ENCODE measurements around the gene C5.
A peak's percentile ranks its signal among the peaks of the same experiment; 100 is the strongest.
"Not testable (repeated sequence)": the region's sequence is repeated elsewhere in the genome, so short reads cannot be mapped to it uniquely, and the experiment has no call there.

Gene C5

GRCh38 chr9:121048618-121049017 is 1.5 kb downstream of the C5 start:
- no peak for DNase-seq (ENCODE audit: low read depth)

- no peak for DNase-seq (ENCODE audit: low read depth)
Measured at GRCh38 chr9:121048175-121048574, 1.9 kb downstream of the C5 start.

GRCh38 chr9:121038804-121039203 is 11.3 kb downstream of the C5 start:
- no peak for DNase-seq (ENCODE audit: low read depth)

- DNase-seq (ENCODE audit: low read depth) = no peak
Measured at GRCh38 chr9:121038362-121038761, 11.7 kb downstream of the C5 start.

GRCh38 chr9:121035717-121036116 is 14.4 kb downstream of the C5 start:
- DNase-seq (ENCODE audit: low read depth) = not testable (repeated sequence)

GRCh38 chr9:121034529-121034928 is 15.5 kb downstream of the C5 start:
- no peak for DNase-seq (ENCODE audit: low read depth)

- no peak for DNase-seq (ENCODE audit: low read depth)
Measured at GRCh38 chr9:121029469-121029868, 20.6 kb downstream of the C5 start.

GRCh38 chr9:121028285-121028684 is 21.8 kb downstream of the C5 start:
- not testable (repeated sequence) for DNase-seq (ENCODE audit: low read depth)

- no peak for DNase-seq (ENCODE audit: low read depth)
Measured at GRCh38 chr9:121026768-121027167, 23.3 kb downstream of the C5 start.

- DNase-seq (ENCODE audit: low read depth) = no peak
Measured at GRCh38 chr9:121026260-121026691, 23.8 kb downstream of the C5 start.

- DNase-seq (ENCODE audit: low read depth) = no peak
Measured at GRCh38 chr9:121024237-121024636, 25.8 kb downstream of the C5 start.

- DNase-seq (ENCODE audit: low read depth) = no peak
Measured at GRCh38 chr9:121023064-121023463, 27.0 kb downstream of the C5 start.

- peak; percentile 6 for DNase-seq (ENCODE audit: low read depth)
Measured at GRCh38 chr9:121021301-121021700, 28.8 kb downstream of the C5 start.

- DNase-seq (ENCODE audit: low read depth) = no peak
Measured at GRCh38 chr9:121019273-121019672, 30.8 kb downstream of the C5 start.

- DNase-seq (ENCODE audit: low read depth) = no peak
Measured at GRCh38 chr9:121013911-121014310, 36.2 kb downstream of the C5 start.

GRCh38 chr9:121009650-121010049 is 40.4 kb downstream of the C5 start:
- DNase-seq (ENCODE audit: low read depth) = no peak

GRCh38 chr9:120999317-120999716 is 50.8 kb downstream of the C5 start:
- DNase-seq (ENCODE audit: low read depth) = no peak

GRCh38 chr9:120998111-120998510 is 52.0 kb downstream of the C5 start:
- DNase-seq (ENCODE audit: low read depth) = no peak

- no peak for DNase-seq (ENCODE audit: low read depth)
Measured at GRCh38 chr9:120997502-120997901, 52.6 kb downstream of the C5 start.

GRCh38 chr9:120996409-120996808 is 53.7 kb downstream of the C5 start:
- DNase-seq (ENCODE audit: low read depth) = no peak

GRCh38 chr9:120989065-120989464 is 61.0 kb downstream of the C5 start:
- DNase-seq (ENCODE audit: low read depth) = no peak

GRCh38 chr9:120985819-120986222 is 64.3 kb downstream of the C5 start:
- peak; percentile 36 for DNase-seq (ENCODE audit: low read depth)

- no peak for DNase-seq (ENCODE audit: low read depth)
Measured at GRCh38 chr9:120983259-120983837, 66.7 kb downstream of the C5 start.

GRCh38 chr9:120982836-120983235 is 67.2 kb downstream of the C5 start:
- peak; percentile 4 for DNase-seq (ENCODE audit: low read depth)

GRCh38 chr9:120980951-120981350 is 69.1 kb downstream of the C5 start:
- no peak for DNase-seq (ENCODE audit: low read depth)

All from non-pigmented ciliary epithelial cell (primary cell).